K562 (cell line): ENCODE data around the gene UBN1. TPM values are rescaled to one million over a fixed set of nuclear protein-coding genes. Genes with fewer than 3 reads are reported as not detected.

Source experiments
- ATAC-seq: fragments of 200-7000 bp; cut with Tn5 transposase; 3 replicates; pipeline ENCODE4 v1.9.1; 2020; ENCODE audit warnings: moderate library complexity
- BruUV-seq: library from RNA; stranded (reverse); fragments of 400-500 nt; replicated peaks from 2 replicates; lab custom pipeline; 2021; lab: Mats Ljungman, UMichigan
- CTCF ChIA-PET: fragments of 300-600 bp; formaldehyde crosslinking; extraction: SDS; loops from one replicate; lab custom pipeline; 2021; ENCODE audit warnings: low intra/inter-chr PET ratio; lab: Yijun Ruan, JAX
- POLR2A ChIA-PET: fragments of 300-600, 350-650 bp; sonication (Branson Sonifier 250); formaldehyde crosslinking; extraction: SDS; loops from one replicate; lab custom pipeline; 2021; ENCODE audit warnings: antibody characterized with exemption, inconsistent platforms; lab: Yijun Ruan, JAX
- DNase-seq, 4 experiments: peaks; one replicate each; pipeline versions ENCODE4 v3.0.0 to v3.0.0-alpha.2; 2011 to 2018; ENCODE audit warnings: low spot score in 3 of 4, mixed read lengths in 3 of 4; ENCODE audit errors: extremely low read depth in 1 of 4
- FAIRE-seq: peaks from 2 replicates; lab custom pipeline; 2011; peaks lifted over from hg19 to GRCh38; lab: Jason Lieb, UNC
- H2AFZ ChIP-seq: 2 replicates; pipeline ENCODE4 v1.6.0; 2011; ENCODE audit warnings: low read depth, low read length, control low read depth, inconsistent platforms
- H3K27ac ChIP-seq: fragments of 200-600 bp; 3 replicates; pipeline ENCODE4 v1.8.0; 2011; ENCODE audit warnings: low read depth, mild to moderate bottlenecking, control low read depth, inconsistent platforms, low read length, moderate library complexity, mixed read lengths; ENCODE audit errors: extremely low read depth
- H3K27me3 ChIP-seq, 2 experiments: fragments of 300-600 bp in 1 of 2; 2 replicates in 1 of 2; 3 replicates in 1 of 2; pipeline versions ENCODE4 v1.6.0 to v1.8.0; 2011; ENCODE audit warnings: inconsistent platforms in 2 of 2, low read length in 2 of 2, mild to moderate bottlenecking in 1 of 2, mixed read lengths in 1 of 2, moderate library complexity in 1 of 2; ENCODE audit not compliant: control insufficient read depth in 2 of 2, insufficient read depth in 2 of 2
- H3K36me3 ChIP-seq: fragments of 300-600 bp; 3 replicates; pipeline ENCODE4 v1.8.0; 2011; ENCODE audit warnings: mild to moderate bottlenecking, low read length, inconsistent platforms; ENCODE audit not compliant: control insufficient read depth, insufficient read depth
- H3K4me1 ChIP-seq, 2 experiments: fragments of 200-600 bp in 1 of 2; replicated peaks in 1 of 2; 2 replicates in 1 of 2; 3 replicates in 1 of 2; pipeline versions ENCODE4 v1.5.1 to v1.8.0; 2011; ENCODE audit warnings: inconsistent platforms in 2 of 2, low read length in 2 of 2, mild to moderate bottlenecking in 1 of 2, mixed read lengths in 1 of 2, moderate library complexity in 1 of 2; ENCODE audit not compliant: control insufficient read depth in 2 of 2, insufficient read depth in 2 of 2
- H3K4me2 ChIP-seq: 2 replicates; pipeline ENCODE4 v1.6.1; 2011; ENCODE audit warnings: low read length, control low read depth, inconsistent platforms, mixed read lengths; ENCODE audit not compliant: insufficient read depth
- H3K4me3 ChIP-seq: fragments of 200-600 bp; sonication (generic), shearing (Covaris generic); 2 replicates; pipeline ENCODE4 v1.5.1; 2016; ENCODE audit warnings: control low read depth, inconsistent platforms
- H3K79me2 ChIP-seq: fragments of 200-600 bp; 3 replicates; pipeline ENCODE4 v1.8.0; 2011; ENCODE audit warnings: low read length, inconsistent platforms; ENCODE audit not compliant: control insufficient read depth, insufficient read depth
- H3K9ac ChIP-seq, 2 experiments: 2 replicates each; pipeline versions ENCODE4 v1.6.0 to v1.6.1; 2011; ENCODE audit warnings: low read depth in 2 of 2, low read length in 2 of 2, control low read depth in 1 of 2, inconsistent platforms in 1 of 2, mild to moderate bottlenecking in 1 of 2, mixed read lengths in 1 of 2; ENCODE audit not compliant: insufficient read depth in 1 of 2
- H3K9me1 ChIP-seq: one replicate; pipeline ENCODE4 v1.6.0; 2011; ENCODE audit warnings: inconsistent platforms, mild to moderate bottlenecking, low read length, moderate library complexity; ENCODE audit not compliant: control insufficient read depth, insufficient read depth
- H3K9me3 ChIP-seq: replicated peaks from 2 replicates; pipeline ENCODE4 v1.5.1; 2011; ENCODE audit warnings: low read depth, low read length, inconsistent platforms; ENCODE audit not compliant: control insufficient read depth, insufficient read depth
- H4K20me1 ChIP-seq: replicated peaks from 2 replicates; pipeline ENCODE4 v1.6.1; 2011; ENCODE audit warnings: low read length, inconsistent platforms, mixed read lengths; ENCODE audit not compliant: control insufficient read depth, insufficient read depth
- ATF1 ChIP-seq, 2 experiments: fragments of 450-650 bp in 1 of 2; IDR thresholded peaks; 2 replicates each; pipeline ENCODE4 v1.6.1; 2016; ENCODE audit warnings: missing compliant biosample characterization in 1 of 2, missing genetic modification characterization in 1 of 2
- BCOR ChIP-seq: fragments of 450-650 bp; IDR thresholded peaks from 2 replicates; pipeline ENCODE4 v1.6.1; 2016
- CXXC5 ChIP-seq: fragments of 250-450 bp; sonication (Bioruptor Pico); IDR thresholded peaks from 2 replicates; pipeline ENCODE4 v1.8.0; 2022; ENCODE audit warnings: inconsistent platforms, mild to moderate bottlenecking, moderate library complexity
- DIDO1 ChIP-seq: fragments of 450-650 bp; IDR thresholded peaks from 2 replicates; pipeline ENCODE4 v1.6.1; 2016; ENCODE audit warnings: low read depth, missing biosample characterization, missing genetic modification characterization
- MITF ChIP-seq: IDR thresholded peaks from 2 replicates; pipeline ENCODE4 v1.6.1; 2014; ENCODE audit warnings: antibody characterized with exemption
- NR3C1 ChIP-seq: sonication (generic); formaldehyde crosslinking; IDR thresholded peaks from 2 replicates; pipeline ENCODE4 v1.8.1; 2022; ENCODE audit warnings: missing genetic modification reagents
- POLR2G ChIP-seq: fragments of 200-400 bp; formaldehyde crosslinking; IDR thresholded peaks from 2 replicates; pipeline ENCODE4 v1.6.1; 2017; ENCODE audit warnings: low read depth, mild to moderate bottlenecking, antibody characterized with exemption, low read length, moderate library complexity
- PYGO2 ChIP-seq: fragments of 450-650 bp; IDR thresholded peaks from 2 replicates; pipeline ENCODE4 v1.6.1; 2016; ENCODE audit warnings: mild to moderate bottlenecking, missing genetic modification characterization, moderate library complexity, missing compliant biosample characterization
- SMAD2 ChIP-seq: fragments of 150-350 bp; IDR thresholded peaks from 2 replicates; pipeline ENCODE4 v1.6.1; 2014; ENCODE audit warnings: low read depth, mild to moderate bottlenecking, low read length
- SNIP1 ChIP-seq: fragments of 450-650 bp; IDR thresholded peaks from 2 replicates; pipeline ENCODE4 v1.7.1; 2017; ENCODE audit warnings: low read depth, mild to moderate bottlenecking
- USF1 ChIP-seq: sonication (generic); formaldehyde crosslinking; IDR thresholded peaks from 2 replicates; pipeline ENCODE4 v1.9.0; 2022; ENCODE audit warnings: mild to moderate bottlenecking, missing genetic modification reagents
- ZNF644 ChIP-seq: fragments of 200-800 bp; sonication (Bioruptor generic); IDR thresholded peaks from 2 replicates; pipeline ENCODE4 v1.6.1; 2016; ENCODE audit warnings: low read depth, missing genetic modification characterization, missing compliant biosample characterization
- WGBS: fragments of 100-300 bp; shearing (Covaris generic); methylation state at CpG from one replicate; pipeline ENCODE4 v1.1.6; 2016; ENCODE audit warnings: low coverage, mixed read lengths; ENCODE audit not compliant: insufficient coverage; ENCODE audit errors: missing lambda C conversion rate; 5-methylcytosine and 5-hydroxymethylcytosine counted together
- in situ Hi-C: fragments of 300-500 bp; cut with MboI; formaldehyde crosslinking; loops from 4 replicates; pipeline ENCODE4 v1.15.0; 2018; ENCODE audit warnings: inconsistent platforms, mixed read lengths
- intact Hi-C: fragments of 100-400 bp; cut with micrococcal nuclease; formaldehyde crosslinking; loops from 2 replicates; pipeline ENCODE4 v1.14.2; 2022
- polyA plus RNA-seq, 8 experiments: library from polyadenylated mRNA; depleted of rRNA in 4 of 8; stranded (reverse) in 5 of 8; unstranded in 3 of 8; fragments of >200 nt; fragmentation: Nextera tagmentation in 2 of 8; fragmentation: Illumina TruSeq in 1 of 8; extraction: Ambion mirVana in 2 of 8; extraction: Trizol in 1 of 8; gene quantifications; 2 replicates each; pipeline versions ENCODE4 v1.2.1 to v1.2.3, GENCODE V29; 2011 to 2014; ENCODE audit warnings: inconsistent platforms in 1 of 8, missing spikeins in 1 of 8
- total RNA-seq, 7 experiments: library from RNA; depleted of rRNA in 6 of 7; stranded (reverse); fragments of >200 nt in 6 of 7; fragmentation: Illumina TruSeq in 2 of 7; extraction: Trizol in 2 of 7; gene quantifications; 2 replicates each; pipeline versions ENCODE4 v1.2.1 to v1.2.3, GENCODE V29; 2011 to 2021; ENCODE audit warnings: low replicate concordance in 1 of 7

UBN1 gene
- total and polyA plus RNA-seq, 9 of the 15 experiments (the other 6 are each of a cell fraction or from before 2014, with no cell fraction given): 1.5 to 45.7 (median 20.6) TPM

GRCh38 chr16:4877380-4877685 lies 30.1 kb downstream of the UBN1 start:
- Histone ChIP-seq H2AFZ (no peak overlapping the region), H4K20me1 (no peaks in the 10 kb centered on the region), H3K9ac (no peak overlapping the region), H3K36me3 (peaks cover 93% of the 10 kb centered on the region), H3K4me1 (peaks cover 1 to 4% of the 10 kb centered on the region in 2 experiments; a peak in 1 of 5 replicates), H3K79me2 (no peaks in the 10 kb centered on the region), H3K27me3 (no peaks in the 10 kb centered on the region), H3K4me3 (no peak overlapping the region), H3K4me2 (no peak overlapping the region), H3K9me3 (no peaks in the 10 kb centered on the region), H3K9me1 (no peaks in the 10 kb centered on the region), H3K27ac (no peak overlapping the region)
- DNase-seq (no peak), FAIRE-seq (no peak), ATAC-seq (no peak)
- WGBS: 97% methylated on average over 14 of the region's 14 CpGs
- BruUV-seq: no TSS peak
- ChIA-PET POLR2A (interaction anchor here (0.7 to 1.3 kb wide), 3 partner anchors 8 to 18 kb away, joined by 3 to 6 read pairs (median 5); no protein-coding TSS in a partner anchor), CTCF (no interaction called here)
- in situ Hi-C loops: no loop called here
- intact Hi-C loops: no loop called here
- TF ChIP-seq ATF1 (CRISPR knock-in tag; IDR thresholded peaks at IDR 0.05): no peak
- no peak for TF ChIP-seq ATF1 (tag; IDR thresholded peaks at IDR 0.05)
- TF ChIP-seq DIDO1 (tag): no peak
- no peak for TF ChIP-seq CXXC5 (CRISPR knock-in tag)
- peak; percentile 40; the same call in 1 of the 2 replicates for TF ChIP-seq POLR2G

- no peak for FAIRE-seq
- POLR2A ChIA-PET: interaction anchor here (1.1 to 1.5 kb wide), 2 partner anchors 9 to 11 kb away, joined by 3 to 4 read pairs; no protein-coding TSS in a partner anchor
- Histone ChIP-seq H2AFZ (no peak overlapping the region), H3K4me2 (no peak overlapping the region), H3K79me2 (no peaks in the 10 kb centered on the region), H3K9me1 (no peaks in the 10 kb centered on the region), H3K9me3 (peaks cover 3% of the 10 kb centered on the region; the same call in 1 of the 2 replicates), H3K27me3 (no peaks in the 10 kb centered on the region), H3K4me3 (no peak overlapping the region), H3K27ac (no peak overlapping the region), H4K20me1 (no peaks in the 10 kb centered on the region), H3K36me3 (peaks cover 93% of the 10 kb centered on the region), H3K9ac (no peak overlapping the region), H3K4me1 (peaks cover 8 to 17% of the 10 kb centered on the region in 2 experiments; a peak in 2 of 5 replicates)
- TF ChIP-seq NR3C1 (no peak), USF1 (CRISPR knock-in tag) (no peak), MITF (no peak), SMAD2 (no peak), PYGO2 (tag) (no peak), SNIP1 (no peak), BCOR (no peak), ZNF644 (tag) (no peak)
- no peak for ATAC-seq
- CTCF ChIA-PET: no interaction called here
- BruUV-seq: no TSS peak
- in situ Hi-C loops (no loop called here), intact Hi-C loops (no loop called here)
- 55% methylated on average over 4 of the region's 4 CpGs for WGBS
- DNase-seq: no peak
Observed at GRCh38 chr16:4879049-4879448, 31.8 kb downstream of the UBN1 start.
